SK-N-SH (cell line): ENCODE measurements around the gene KRTAP5-8. TPM values are rescaled to one million over a fixed set of nuclear protein-coding genes. Genes with fewer than 3 reads are reported as not detected.

ENCODE experiments used
- CTCF ChIA-PET: fragments of 300-600, 350-600 bp; formaldehyde crosslinking; extraction: SDS; loops from one replicate; lab custom pipeline; 2021; lab: Yijun Ruan, JAX
- POLR2A ChIA-PET: fragments of 350-600 bp; sonication (Branson Sonifier 250); formaldehyde crosslinking; extraction: SDS; loops from one replicate; lab custom pipeline; 2020; ENCODE audit warnings: antibody characterized with exemption, inconsistent platforms; lab: Yijun Ruan, JAX
- DNase-seq: peaks from one replicate; pipeline ENCODE4 v3.0.0; 2012
- H2AFZ ChIP-seq: fragments of 200-600 bp; sonication (generic); 2 replicates; pipeline ENCODE4 v1.8.1; 2016; ENCODE audit warnings: antibody characterized with exemption, mild to moderate bottlenecking, low read depth
- H3F3A ChIP-seq: fragments of 200-600 bp; sonication (generic); replicated peaks from 2 replicates; pipeline ENCODE3; 2016; ENCODE audit warnings: antibody characterized with exemption, mild to moderate bottlenecking; ENCODE audit not compliant: insufficient read depth
- H3K27ac ChIP-seq, 2 experiments: fragments of 200-500 bp in 1 of 2; fragments of 200-600 bp in 1 of 2; sonication (Bioruptor generic) in 1 of 2; sonication (generic), shearing (Covaris generic) in 1 of 2; 2 replicates each; pipeline versions ENCODE4 v1.5.1 to v1.6.1; 2014 to 2016; ENCODE audit warnings: low read depth in 2 of 2, inconsistent platforms in 1 of 2, low read length in 1 of 2, mild to moderate bottlenecking in 1 of 2, mixed read lengths in 1 of 2
- H3K27me3 ChIP-seq: fragments of 200-600 bp; sonication (generic), shearing (Covaris generic); 2 replicates; pipeline ENCODE4 v1.6.1; 2016; ENCODE audit warnings: mixed run types; ENCODE audit not compliant: insufficient read depth
- H3K36me3 ChIP-seq, 2 experiments: fragments of 200-500 bp in 1 of 2; fragments of 200-600 bp in 1 of 2; sonication (Bioruptor generic) in 1 of 2; sonication (generic) in 1 of 2; replicated peaks in 1 of 2; 2 replicates each; pipeline versions ENCODE3 to v1.5.1; 2014 to 2016; ENCODE audit warnings: low read length in 1 of 2, mild to moderate bottlenecking in 1 of 2; ENCODE audit not compliant: insufficient read depth in 2 of 2, control insufficient read depth in 1 of 2
- H3K4me1 ChIP-seq, 2 experiments: fragments of 200-500 bp in 1 of 2; fragments of 200-600 bp in 1 of 2; sonication (Bioruptor generic) in 1 of 2; sonication (generic), shearing (Covaris generic) in 1 of 2; 2 replicates each; pipeline versions ENCODE4 v1.5.1 to v1.6.1; 2014 to 2016; ENCODE audit warnings: low read depth in 1 of 2, low read length in 1 of 2, mixed run types in 1 of 2; ENCODE audit not compliant: insufficient read depth in 2 of 2, control insufficient read depth in 1 of 2
- H3K4me2 ChIP-seq: fragments of 200-600 bp; sonication (generic), shearing (Covaris generic); 2 replicates; pipeline ENCODE4 v1.6.1; 2017; ENCODE audit warnings: mixed run types
- H3K4me3 ChIP-seq, 2 experiments: fragments of 200-500 bp in 1 of 2; fragments of 200-600 bp in 1 of 2; sonication (Bioruptor generic) in 1 of 2; sonication (generic), shearing (Covaris generic) in 1 of 2; 2 replicates each; pipeline versions ENCODE4 v1.5.1 to v1.8.1; 2014 to 2016; ENCODE audit warnings: low read depth in 2 of 2, inconsistent platforms in 1 of 2, low read length in 1 of 2, mild to moderate bottlenecking in 1 of 2, mixed read lengths in 1 of 2, moderate library complexity in 1 of 2
- H3K79me2 ChIP-seq: fragments of 200-600 bp; sonication (generic); 2 replicates; pipeline ENCODE4 v1.8.1; 2017; ENCODE audit warnings: mild to moderate bottlenecking; ENCODE audit not compliant: insufficient read depth
- H3K9ac ChIP-seq: fragments of 200-600 bp; sonication (generic); 2 replicates; pipeline ENCODE4 v1.6.1; 2017; ENCODE audit warnings: mixed run types
- H3K9me2 ChIP-seq: fragments of 200-600 bp; sonication (generic); 2 replicates; pipeline ENCODE4 v1.6.1; 2017; ENCODE audit warnings: mixed run types
- H3K9me3 ChIP-seq: fragments of 200-600 bp; sonication (generic); 2 replicates; pipeline ENCODE4 v1.6.1; 2017; ENCODE audit warnings: mixed run types, mild to moderate bottlenecking, moderate library complexity
- H4K20me1 ChIP-seq: fragments of 200-600 bp; sonication (generic); 2 replicates; pipeline ENCODE4 v1.6.1; 2017; ENCODE audit warnings: mild to moderate bottlenecking, mixed run types; ENCODE audit not compliant: insufficient read depth
- GATA2 ChIP-seq: sonication (generic); formaldehyde crosslinking; IDR thresholded peaks from 2 replicates; pipeline ENCODE4 v1.5.0; 2020; ENCODE audit warnings: mild to moderate bottlenecking, missing genetic modification reagents
- NRF1 ChIP-seq: IDR thresholded peaks from 2 replicates; pipeline ENCODE4 v1.6.1; 2012; ENCODE audit warnings: low read depth, mild to moderate bottlenecking, low read length
- RFX5 ChIP-seq: IDR thresholded peaks from 2 replicates; pipeline ENCODE4 v1.6.1; 2012; ENCODE audit warnings: mild to moderate bottlenecking, improper control_type of control experiment, low read length
- SIN3A ChIP-seq: IDR thresholded peaks from 2 replicates; pipeline ENCODE4 v1.6.1; 2012; ENCODE audit warnings: low read depth, mild to moderate bottlenecking, low read length, moderate library complexity, borderline replicate concordance
- TCF12 ChIP-seq: IDR thresholded peaks from 2 replicates; pipeline ENCODE4 v1.4.0; 2012
- WGBS: methylation state at CpG from one replicate; pipeline ENCODE4 v1.1.6; 2017; ENCODE audit warnings: low lambda C conversion rate; 5-methylcytosine and 5-hydroxymethylcytosine counted together
- polyA plus RNA-seq, 3 experiments: library from polyadenylated mRNA; depleted of rRNA; stranded (reverse); fragments of >200 nt; gene quantifications; 2 replicates each; pipeline ENCODE4 v1.2.3, GENCODE V29; 2012
- TF ChIP-seq, protein P1 (sequence below): IDR thresholded peaks from 2 replicates; pipeline ENCODE4; 2012
- TF ChIP-seq, protein P2 (sequence below): IDR thresholded peaks from 2 replicates; pipeline ENCODE4 v1.4.0; 2012; ENCODE audit warnings: low read depth
- TF ChIP-seq, protein P3 (sequence below): IDR thresholded peaks from 2 replicates; pipeline ENCODE4 v1.6.1; 2012; ENCODE audit warnings: mild to moderate bottlenecking, low read depth, low read length, moderate library complexity

KRTAP5-8 gene
- polyA plus RNA-seq, 1 of the 3 experiments (the other 2 are of a cell fraction) = not detected

DNA sequence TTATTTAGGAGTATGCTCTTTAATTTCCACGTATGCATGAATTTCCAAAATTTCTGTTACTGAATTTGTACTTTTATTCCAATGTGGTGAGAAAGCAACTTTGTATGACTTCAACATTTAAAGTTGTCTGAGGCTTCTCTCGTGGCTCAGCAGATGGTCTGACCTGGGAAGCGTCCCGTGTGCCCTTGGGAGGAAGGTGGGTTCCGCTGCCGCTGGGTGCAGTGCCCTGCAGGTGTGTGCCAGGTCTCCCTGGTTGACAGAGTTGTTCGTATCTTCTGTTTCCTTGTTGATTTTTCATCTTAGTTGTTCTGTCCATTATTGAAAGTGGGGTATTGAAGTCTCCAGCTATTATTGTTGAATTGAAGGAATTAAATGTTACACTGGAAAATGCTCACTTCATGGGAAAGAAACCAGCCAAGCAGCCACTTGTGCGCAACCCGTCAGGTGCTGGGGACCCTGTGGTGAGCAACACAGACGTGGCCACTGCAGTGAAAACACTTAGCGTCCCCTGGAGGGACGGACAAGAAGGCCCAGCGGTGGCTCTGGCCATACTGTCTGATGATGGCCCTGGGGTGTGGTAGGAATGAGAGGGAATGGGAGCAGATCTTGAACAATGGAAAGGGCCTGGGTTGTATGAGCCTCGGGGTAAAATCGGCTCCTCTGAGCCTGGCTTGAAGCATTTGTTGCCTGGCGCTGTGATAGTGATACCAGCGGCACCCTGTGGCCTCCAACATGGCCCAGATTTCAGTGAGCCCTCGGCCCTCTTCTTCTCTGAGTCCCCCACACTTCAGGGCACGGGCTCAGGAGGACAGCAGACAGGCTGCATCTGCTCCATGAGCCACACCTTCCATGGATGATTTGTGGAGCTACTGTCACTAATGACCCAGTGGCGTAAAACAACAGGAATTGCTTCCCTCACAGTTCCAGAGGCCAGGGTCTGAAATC, 42.3 kb upstream of the KRTAP5-8 start:
- Histone ChIP-seq H3K9me3 (no peaks in the 10 kb centered on the region), H3K4me2 (no peak overlapping the region), H3K27me3 (no peaks in the 10 kb centered on the region), H3K9me2 (no peaks in the 10 kb centered on the region), H3K4me1 (peaks cover 0 to 18% of the 10 kb centered on the region in 2 experiments; a peak in 1 of 4 replicates), H3K79me2 (no peaks in the 10 kb centered on the region), H3K9ac (no peak overlapping the region), H3K27ac (no peak overlapping the region), H2AFZ (no peak overlapping the region), H3F3A (peaks cover 6% of the 10 kb centered on the region), H3K4me3 (no peak overlapping the region), H3K36me3 (peaks cover 23 to 85% of the 10 kb centered on the region in 2 experiments), H4K20me1 (no peaks in the 10 kb centered on the region)
- 92% methylated on average over 16 of the region's 20 CpGs for WGBS
- POLR2A ChIA-PET = no interaction called here
- TF ChIP-seq RFX5 = no peak
- TF ChIP-seq, protein P1, sequence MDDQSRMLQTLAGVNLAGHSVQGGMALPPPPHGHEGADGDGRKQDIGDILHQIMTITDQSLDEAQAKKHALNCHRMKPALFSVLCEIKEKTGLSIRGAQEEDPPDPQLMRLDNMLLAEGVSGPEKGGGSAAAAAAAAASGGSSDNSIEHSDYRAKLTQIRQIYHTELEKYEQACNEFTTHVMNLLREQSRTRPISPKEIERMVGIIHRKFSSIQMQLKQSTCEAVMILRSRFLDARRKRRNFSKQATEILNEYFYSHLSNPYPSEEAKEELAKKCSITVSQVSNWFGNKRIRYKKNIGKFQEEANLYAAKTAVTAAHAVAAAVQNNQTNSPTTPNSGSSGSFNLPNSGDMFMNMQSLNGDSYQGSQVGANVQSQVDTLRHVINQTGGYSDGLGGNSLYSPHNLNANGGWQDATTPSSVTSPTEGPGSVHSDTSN = no peak
- TF ChIP-seq, protein P2, sequence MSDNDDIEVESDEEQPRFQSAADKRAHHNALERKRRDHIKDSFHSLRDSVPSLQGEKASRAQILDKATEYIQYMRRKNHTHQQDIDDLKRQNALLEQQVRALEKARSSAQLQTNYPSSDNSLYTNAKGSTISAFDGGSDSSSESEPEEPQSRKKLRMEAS = no peak
- no peak for TF ChIP-seq TCF12
- CTCF ChIA-PET = no interaction called here
- DNase-seq = no peak

DNA sequence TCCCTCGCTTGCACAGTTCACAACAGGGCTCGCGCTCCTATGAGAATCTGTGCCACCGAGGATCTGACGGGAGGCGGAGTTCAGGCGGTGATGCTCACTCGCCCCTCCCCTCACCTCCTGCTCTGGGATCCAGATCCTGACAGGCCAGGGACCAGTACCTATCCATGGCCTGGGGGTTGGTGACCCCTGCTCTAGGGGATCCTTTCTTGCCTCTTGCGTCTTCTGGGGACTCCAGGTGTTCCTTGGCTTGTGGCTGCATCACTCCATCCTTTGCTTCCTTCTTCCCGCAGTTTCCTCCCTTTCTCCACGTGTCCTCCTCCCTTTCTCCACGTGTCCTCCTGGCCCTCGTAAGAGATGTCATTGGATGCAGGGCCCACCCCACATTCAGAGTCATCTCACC, 41.4 kb upstream of the KRTAP5-8 start:
- no peak for TF ChIP-seq NRF1
- TF ChIP-seq, protein P3, sequence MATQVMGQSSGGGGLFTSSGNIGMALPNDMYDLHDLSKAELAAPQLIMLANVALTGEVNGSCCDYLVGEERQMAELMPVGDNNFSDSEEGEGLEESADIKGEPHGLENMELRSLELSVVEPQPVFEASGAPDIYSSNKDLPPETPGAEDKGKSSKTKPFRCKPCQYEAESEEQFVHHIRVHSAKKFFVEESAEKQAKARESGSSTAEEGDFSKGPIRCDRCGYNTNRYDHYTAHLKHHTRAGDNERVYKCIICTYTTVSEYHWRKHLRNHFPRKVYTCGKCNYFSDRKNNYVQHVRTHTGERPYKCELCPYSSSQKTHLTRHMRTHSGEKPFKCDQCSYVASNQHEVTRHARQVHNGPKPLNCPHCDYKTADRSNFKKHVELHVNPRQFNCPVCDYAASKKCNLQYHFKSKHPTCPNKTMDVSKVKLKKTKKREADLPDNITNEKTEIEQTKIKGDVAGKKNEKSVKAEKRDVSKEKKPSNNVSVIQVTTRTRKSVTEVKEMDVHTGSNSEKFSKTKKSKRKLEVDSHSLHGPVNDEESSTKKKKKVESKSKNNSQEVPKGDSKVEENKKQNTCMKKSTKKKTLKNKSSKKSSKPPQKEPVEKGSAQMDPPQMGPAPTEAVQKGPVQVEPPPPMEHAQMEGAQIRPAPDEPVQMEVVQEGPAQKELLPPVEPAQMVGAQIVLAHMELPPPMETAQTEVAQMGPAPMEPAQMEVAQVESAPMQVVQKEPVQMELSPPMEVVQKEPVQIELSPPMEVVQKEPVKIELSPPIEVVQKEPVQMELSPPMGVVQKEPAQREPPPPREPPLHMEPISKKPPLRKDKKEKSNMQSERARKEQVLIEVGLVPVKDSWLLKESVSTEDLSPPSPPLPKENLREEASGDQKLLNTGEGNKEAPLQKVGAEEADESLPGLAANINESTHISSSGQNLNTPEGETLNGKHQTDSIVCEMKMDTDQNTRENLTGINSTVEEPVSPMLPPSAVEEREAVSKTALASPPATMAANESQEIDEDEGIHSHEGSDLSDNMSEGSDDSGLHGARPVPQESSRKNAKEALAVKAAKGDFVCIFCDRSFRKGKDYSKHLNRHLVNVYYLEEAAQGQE = no peak
- TF ChIP-seq GATA2 = no peak
- TF ChIP-seq SIN3A = no peak
- WGBS = 96% methylated on average over 13 of the region's 13 CpGs
- no peaks in the 10 kb centered on the region for H3K27me3 ChIP-seq
- no peaks in the 10 kb centered on the region for H4K20me1 ChIP-seq
- no peaks in the 10 kb centered on the region for H3K79me2 ChIP-seq
- H3K4me2 ChIP-seq = no peak overlapping the region
- CTCF ChIA-PET = no interaction called here
- no peak for DNase-seq
- no peak overlapping the region for H3K4me3 ChIP-seq
- no peak overlapping the region for H3K27ac ChIP-seq
- H3K9me2 ChIP-seq = no peaks in the 10 kb centered on the region
- peaks cover 23 to 84% of the 10 kb centered on the region in 2 experiments for H3K36me3 ChIP-seq
- H3K9me3 ChIP-seq = no peaks in the 10 kb centered on the region
- H3F3A ChIP-seq = peaks cover 6% of the 10 kb centered on the region
- H2AFZ ChIP-seq = no peak overlapping the region
- H3K4me1 ChIP-seq = peaks cover 0 to 26% of the 10 kb centered on the region in 2 experiments; a peak in 1 of 4 replicates
- no peak overlapping the region for H3K9ac ChIP-seq
- POLR2A ChIA-PET = no interaction called here
